T-helper 2 cell treated with Interferon-gamma antibody and Interleukin-4, amounts not matched to agents 5 μg/mL and 100 μg/mL, for 36 hours (primary cell): ENCODE measurements around the gene SPACA9.
A peak's percentile ranks its signal among the peaks of the same experiment; 100 is the strongest.

Experiments used
- DNase-seq: peaks from one replicate; pipeline ENCODE4 v3.0.0; 2021; ENCODE audit warnings: low spot score
- H3K27ac Mint-ChIP-seq: one replicate; pipeline ENCODE4 v1.8.0; 2021; ENCODE audit warnings: mild to moderate bottlenecking, mixed read lengths
- H3K27me3 Mint-ChIP-seq: one replicate; pipeline ENCODE4 v1.8.0; 2021; ENCODE audit warnings: low read depth, mixed read lengths
- H3K36me3 Mint-ChIP-seq: one replicate; pipeline ENCODE4 v1.8.0; 2021; ENCODE audit warnings: low read depth, mixed read lengths
- H3K4me1 Mint-ChIP-seq: one replicate; pipeline ENCODE4 v1.8.0; 2021; ENCODE audit warnings: low read depth, mixed read lengths
- H3K4me3 Mint-ChIP-seq: one replicate; pipeline ENCODE4 v1.8.0; 2022; ENCODE audit warnings: mild to moderate bottlenecking, moderate library complexity, mixed read lengths
- H3K9me3 Mint-ChIP-seq: one replicate; pipeline ENCODE4 v1.8.0; 2021; ENCODE audit warnings: mixed read lengths

The SPACA9 gene

DNA sequence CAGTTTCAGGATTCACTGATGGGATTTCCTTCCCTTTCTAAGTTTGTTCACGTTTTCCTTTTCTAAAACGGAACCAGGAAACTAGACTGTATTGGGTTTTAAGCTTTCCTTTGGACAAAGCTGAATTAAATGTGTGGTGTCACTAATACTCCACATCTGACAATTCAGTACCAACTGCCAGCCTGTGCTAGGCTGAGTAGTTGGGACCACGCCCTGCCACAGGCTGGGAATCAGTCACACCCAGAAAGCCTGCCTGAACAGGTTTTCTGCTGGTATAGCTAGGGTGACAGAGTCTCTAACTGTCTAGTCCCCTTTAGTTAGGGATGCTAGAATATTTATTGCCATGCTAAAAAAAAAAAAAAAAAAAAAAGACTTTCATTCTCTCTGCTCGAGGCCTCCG lies 15.6 kb downstream of the SPACA9 start:
- peaks cover 21% of the 10 kb centered on the region for H3K36me3 Mint-ChIP-seq
- H3K4me1 Mint-ChIP-seq: peaks cover 3% of the 10 kb centered on the region
- H3K27me3 Mint-ChIP-seq: no peaks in the 10 kb centered on the region
- no peaks in the 10 kb centered on the region for H3K9me3 Mint-ChIP-seq
- H3K27ac Mint-ChIP-seq: peak overlapping the region; percentile 75
- H3K4me3 Mint-ChIP-seq: no peak overlapping the region
- no peak for DNase-seq

DNA sequence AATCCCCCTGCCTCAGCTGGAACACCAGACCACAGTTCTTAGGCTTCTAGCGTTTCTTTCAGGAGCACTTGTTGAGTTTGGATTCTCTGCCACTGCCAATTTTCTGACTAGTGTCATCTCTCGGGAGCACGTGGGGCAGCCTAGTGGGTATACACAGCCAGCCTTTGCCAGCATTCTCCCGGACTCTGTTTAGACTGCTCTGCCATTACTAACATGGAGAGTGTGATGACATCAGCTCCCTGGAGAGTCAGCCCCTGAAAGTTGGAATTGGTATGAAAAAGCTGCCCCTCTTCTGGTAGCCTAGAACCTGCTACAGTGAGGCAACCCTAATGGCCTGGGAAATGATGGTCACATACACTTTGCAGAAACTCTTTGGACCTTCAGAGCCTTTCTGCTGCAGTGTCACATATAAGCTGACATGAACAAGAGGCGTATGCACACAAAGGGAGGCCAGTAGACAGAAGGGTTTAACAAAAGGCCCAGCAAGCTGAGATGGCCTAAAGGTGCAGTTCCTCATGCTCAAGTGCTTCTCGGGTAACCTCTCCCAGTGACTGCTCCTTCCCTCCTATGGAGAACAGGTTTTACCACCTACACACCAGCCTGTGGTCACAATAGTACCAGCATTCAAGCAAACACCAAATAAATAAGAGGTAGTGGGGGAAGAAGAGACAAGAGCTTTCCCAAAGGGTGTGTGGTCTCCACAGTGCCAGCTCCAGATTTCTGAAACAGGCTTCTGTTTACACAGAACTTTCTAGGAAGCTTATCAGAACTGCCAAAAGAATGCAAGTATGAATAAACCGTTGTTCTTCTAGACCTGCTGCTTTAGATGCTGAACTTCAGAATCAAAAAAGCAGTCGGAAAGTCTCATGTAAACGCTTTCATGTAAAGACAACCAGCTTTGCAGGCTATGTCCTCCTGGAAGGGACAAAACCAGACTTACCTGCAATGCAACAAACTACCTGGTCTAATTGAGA lies 16.5 kb downstream of the SPACA9 start:
- no peaks in the 10 kb centered on the region for H3K27me3 Mint-ChIP-seq
- H3K9me3 Mint-ChIP-seq: no peaks in the 10 kb centered on the region
- H3K27ac Mint-ChIP-seq: no peak overlapping the region

DNA sequence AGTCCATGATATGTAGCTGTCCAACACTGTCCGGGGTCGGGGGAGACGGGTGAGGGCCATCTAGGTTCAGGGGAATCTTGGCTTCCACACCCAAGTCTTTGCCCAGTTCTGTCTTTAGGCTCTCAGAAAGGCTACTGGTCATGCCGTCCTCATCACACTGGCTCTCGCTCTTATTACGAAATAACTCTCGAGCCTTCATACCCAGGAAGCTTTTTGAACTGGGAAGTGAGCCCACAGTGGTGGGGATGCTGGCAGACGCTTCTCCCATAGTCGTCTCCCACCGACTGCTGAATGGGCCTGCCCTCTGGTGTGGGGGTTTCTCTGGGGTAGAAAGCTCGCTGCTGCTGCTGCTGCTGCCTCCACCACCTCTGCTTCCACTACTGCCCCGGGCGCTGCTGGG lies 17.6 kb downstream of the SPACA9 start:
- Mint-ChIP-seq H3K36me3 (peaks cover 28% of the 10 kb centered on the region), H3K27ac (no peak overlapping the region)

More for the DNA sequence above, 16.5 kb downstream of the SPACA9 start:
- no peak for DNase-seq
- H3K4me1 Mint-ChIP-seq: peaks cover 3% of the 10 kb centered on the region
- peaks cover 22% of the 10 kb centered on the region for H3K36me3 Mint-ChIP-seq
- no peak overlapping the region for H3K4me3 Mint-ChIP-seq

DNA sequence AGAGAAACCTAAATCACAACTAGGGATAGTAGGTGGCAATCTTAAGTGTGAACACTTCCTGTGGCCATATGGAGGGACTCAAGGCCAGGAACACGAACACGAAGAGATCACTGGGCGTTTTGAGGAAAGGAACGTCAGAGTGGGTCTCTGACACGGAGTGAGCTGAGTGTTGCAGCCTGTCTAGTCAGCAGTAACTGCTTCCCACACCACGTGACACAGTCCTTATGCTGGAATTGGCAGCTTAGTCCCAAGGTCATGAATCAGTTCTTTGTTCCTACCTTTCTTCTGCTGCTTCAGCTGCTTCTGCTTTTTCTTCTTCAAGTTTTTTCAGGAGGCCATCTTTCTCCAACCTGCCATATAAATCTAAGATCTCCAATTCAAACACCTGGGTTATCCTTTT lies 18.2 kb downstream of the SPACA9 start:
- Mint-ChIP-seq H3K9me3 (no peaks in the 10 kb centered on the region), H3K27me3 (no peaks in the 10 kb centered on the region), H3K4me3 (no peak overlapping the region), H3K36me3 (peaks cover 28% of the 10 kb centered on the region), H3K4me1 (peaks cover 3% of the 10 kb centered on the region), H3K27ac (no peak overlapping the region)
- DNase-seq: no peak

More for the DNA sequence above, 17.6 kb downstream of the SPACA9 start:
- Mint-ChIP-seq H3K9me3 (no peaks in the 10 kb centered on the region), H3K4me1 (peaks cover 3% of the 10 kb centered on the region), H3K27me3 (no peaks in the 10 kb centered on the region), H3K4me3 (no peak overlapping the region)
- no peak for DNase-seq

DNA sequence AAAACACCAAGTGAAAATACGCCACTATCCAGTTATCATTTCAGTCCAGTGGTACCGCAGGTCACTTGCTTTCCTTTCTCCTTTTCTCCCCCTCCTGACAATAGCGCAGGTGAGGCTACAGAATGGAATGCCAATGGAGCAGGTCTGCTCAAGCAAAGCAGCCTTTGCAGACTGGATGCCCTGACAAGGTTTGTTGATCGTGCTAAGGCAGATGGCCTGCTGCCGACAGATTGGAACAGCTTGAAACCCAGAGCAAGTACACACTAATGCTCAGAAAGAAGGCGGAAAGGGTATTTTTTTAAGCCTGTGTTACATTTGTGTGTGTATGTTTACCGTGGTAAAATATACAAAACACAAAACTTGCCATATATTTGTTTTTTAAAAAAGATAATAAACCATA lies 19.4 kb downstream of the SPACA9 start:
- Mint-ChIP-seq H3K4me3 (no peak overlapping the region), H3K36me3 (peaks cover 32% of the 10 kb centered on the region), H3K27me3 (no peaks in the 10 kb centered on the region), H3K27ac (peak overlapping the region; percentile 22), H3K4me1 (peaks cover 6% of the 10 kb centered on the region), H3K9me3 (no peaks in the 10 kb centered on the region)
- DNase-seq: no peak

DNA sequence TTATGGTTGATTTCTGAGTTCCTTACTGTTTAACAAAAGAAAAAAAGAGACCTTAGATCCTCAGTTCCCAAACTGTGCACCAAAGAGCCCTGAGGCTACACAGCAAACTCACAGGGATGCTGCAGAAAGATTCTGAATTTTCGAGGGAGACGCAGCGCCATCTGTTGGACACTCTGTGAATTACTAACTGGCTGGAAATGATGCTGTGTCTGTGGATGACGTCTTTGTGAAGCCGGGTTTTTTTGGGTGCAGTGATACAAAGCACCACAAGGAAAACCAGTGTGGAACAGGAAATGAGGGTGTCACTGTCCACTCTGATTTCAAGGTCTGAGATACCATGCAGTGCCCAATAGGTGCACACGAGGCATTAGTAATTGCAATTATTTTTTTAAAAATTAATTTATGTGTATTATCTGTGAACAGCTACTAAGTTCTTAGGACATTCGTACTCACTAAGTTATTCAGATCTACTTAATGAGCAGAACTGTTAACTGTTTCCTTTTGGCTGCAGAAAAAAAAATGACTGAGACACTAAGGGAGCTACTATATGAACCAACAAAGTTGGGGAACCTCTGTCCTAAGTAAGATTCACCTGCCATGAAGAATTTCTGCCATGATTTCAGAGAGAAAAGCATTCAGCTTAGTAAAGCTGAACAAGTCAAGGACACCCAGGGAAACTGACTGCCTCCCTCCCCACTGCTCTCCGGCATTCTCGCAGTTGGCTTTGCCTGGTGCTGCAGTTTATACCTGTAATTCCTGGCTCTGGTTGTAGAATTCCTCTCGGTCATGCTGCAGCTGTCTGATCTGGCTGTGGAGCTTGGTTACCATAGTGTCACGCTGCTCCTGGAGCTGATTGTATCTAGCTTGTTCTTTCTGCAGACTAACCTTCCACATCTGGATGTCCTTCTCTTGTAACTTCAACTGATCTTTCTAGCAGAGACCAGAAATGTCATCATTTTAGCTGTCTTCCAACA lies 23.4 kb downstream of the SPACA9 start:
- H3K4me3 Mint-ChIP-seq: no peak overlapping the region
- H3K36me3 Mint-ChIP-seq: peaks cover 25% of the 10 kb centered on the region
- peak; percentile 69 for DNase-seq
- no peaks in the 10 kb centered on the region for H3K9me3 Mint-ChIP-seq
- H3K4me1 Mint-ChIP-seq: peaks cover 3% of the 10 kb centered on the region
- no peaks in the 10 kb centered on the region for H3K27me3 Mint-ChIP-seq
- H3K27ac Mint-ChIP-seq: peak overlapping the region; percentile 4

DNA sequence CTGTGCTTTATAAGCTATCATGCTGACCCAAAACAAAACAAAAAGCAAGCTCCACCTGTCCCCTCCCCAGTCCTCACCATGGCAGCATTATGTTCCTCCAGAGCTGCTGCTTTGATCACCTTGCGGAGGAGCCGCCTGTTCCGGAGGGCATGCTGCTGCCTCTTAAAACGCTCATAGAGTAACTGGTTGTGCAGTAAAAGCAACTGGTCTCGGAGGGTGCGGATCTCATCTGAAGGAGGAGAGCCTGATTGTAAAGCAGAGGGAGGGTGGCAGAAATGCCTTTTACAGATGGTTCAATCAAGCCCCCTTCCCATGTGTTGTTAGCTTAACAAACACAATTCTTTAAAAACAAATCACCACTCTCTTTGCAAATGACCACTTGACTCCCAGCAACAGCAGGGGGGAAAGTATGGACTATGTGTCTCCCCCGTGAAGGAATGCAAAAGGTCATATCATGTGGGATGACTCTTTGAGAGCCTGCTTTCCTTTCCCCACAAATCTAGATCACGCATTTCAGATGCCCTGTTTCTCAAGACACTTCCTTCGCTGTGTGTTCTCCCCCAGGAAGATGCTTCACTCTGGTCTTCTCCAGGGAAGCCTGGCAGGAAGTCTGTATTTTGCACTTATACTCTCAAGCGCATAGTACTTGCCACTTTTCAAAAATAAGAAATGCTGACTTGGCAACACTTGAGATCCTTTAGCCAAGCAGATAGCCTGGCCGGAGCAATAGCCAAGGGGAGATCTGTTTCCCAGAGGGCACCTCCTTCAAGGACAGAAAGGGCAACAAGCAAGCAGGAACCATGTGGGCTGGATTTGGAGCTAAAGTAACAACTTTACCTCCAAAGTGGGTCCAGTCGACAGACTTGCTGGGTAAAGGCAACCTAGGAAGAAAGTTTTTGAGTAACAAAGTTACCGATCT lies 25.1 kb downstream of the SPACA9 start:
- DNase-seq: no peak
- no peaks in the 10 kb centered on the region for H3K27me3 Mint-ChIP-seq
- no peak overlapping the region for H3K4me3 Mint-ChIP-seq
- H3K4me1 Mint-ChIP-seq: peaks cover 5% of the 10 kb centered on the region
- H3K27ac Mint-ChIP-seq: no peak overlapping the region
- no peaks in the 10 kb centered on the region for H3K9me3 Mint-ChIP-seq
- H3K36me3 Mint-ChIP-seq: peaks cover 19% of the 10 kb centered on the region

DNA sequence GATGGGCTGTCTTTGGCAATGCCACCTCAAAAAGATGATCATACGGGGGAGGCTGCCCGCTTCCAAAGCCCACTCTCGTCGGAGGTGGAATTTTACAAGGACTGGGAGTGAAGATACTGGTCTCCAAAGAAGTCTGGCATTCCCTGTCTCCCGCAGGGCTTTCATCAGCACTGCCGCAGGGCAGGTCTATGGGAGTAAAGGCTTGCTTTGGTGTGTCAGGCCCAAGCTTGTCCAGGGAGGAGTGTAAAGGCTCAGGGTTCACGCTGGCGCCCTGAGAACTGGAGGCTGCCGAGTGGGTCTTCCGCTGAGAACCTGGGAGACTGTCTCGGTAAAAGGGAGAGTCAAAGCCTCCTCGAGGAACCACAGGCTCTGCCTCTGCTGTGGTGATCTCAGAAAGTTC lies 27.0 kb downstream of the SPACA9 start:
- no peak for DNase-seq
- Mint-ChIP-seq H3K27me3 (no peaks in the 10 kb centered on the region), H3K4me3 (no peak overlapping the region), H3K9me3 (no peaks in the 10 kb centered on the region), H3K4me1 (peaks cover 5% of the 10 kb centered on the region), H3K27ac (no peak overlapping the region), H3K36me3 (peaks cover 19% of the 10 kb centered on the region)

DNA sequence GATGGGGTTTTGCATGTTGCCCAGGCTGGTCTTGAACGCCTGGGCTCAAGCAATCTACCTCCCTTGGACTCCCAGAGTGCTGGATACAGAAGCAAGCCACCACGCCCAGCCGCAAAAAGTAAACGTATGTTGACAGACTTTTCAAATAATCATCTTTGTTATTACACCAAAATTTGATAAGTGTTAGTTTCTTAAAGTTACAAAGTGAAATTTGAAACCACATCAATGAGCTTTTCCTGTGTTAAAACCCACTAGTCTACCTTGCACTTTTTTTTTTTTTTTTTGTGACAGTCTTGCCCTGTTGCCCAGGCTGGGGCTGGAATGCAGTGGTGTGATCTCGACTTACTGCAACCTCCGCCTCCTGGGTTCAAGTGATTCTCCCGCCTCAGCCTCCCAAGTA lies 29.9 kb downstream of the SPACA9 start:
- DNase-seq: no peak
- Mint-ChIP-seq H3K9me3 (no peaks in the 10 kb centered on the region), H3K36me3 (peaks cover 24% of the 10 kb centered on the region), H3K27ac (no peak overlapping the region), H3K4me1 (peaks cover 1% of the 10 kb centered on the region), H3K27me3 (no peaks in the 10 kb centered on the region), H3K4me3 (no peak overlapping the region)

DNA sequence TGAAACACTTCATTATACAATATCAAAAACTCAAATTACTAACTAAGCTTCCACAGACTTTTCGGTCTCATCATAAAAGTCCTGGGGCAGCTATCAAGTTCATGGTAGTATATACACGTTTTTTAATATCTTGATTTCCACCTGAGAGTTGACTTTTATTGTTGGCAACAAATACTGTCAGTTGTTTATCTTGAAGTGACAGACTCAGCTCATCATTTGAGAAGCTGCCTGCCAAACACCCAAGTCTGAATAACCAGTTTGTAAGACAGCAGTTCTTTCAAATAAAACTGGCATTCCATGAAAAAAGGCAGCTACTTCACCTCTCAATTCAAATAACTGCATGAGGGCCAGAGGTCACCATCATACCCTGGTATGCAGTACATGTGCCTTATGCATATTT lies 30.6 kb downstream of the SPACA9 start:
- Mint-ChIP-seq H3K4me3 (no peak overlapping the region), H3K27me3 (no peaks in the 10 kb centered on the region), H3K4me1 (peaks cover 1% of the 10 kb centered on the region), H3K36me3 (peaks cover 24% of the 10 kb centered on the region), H3K9me3 (no peaks in the 10 kb centered on the region), H3K27ac (no peak overlapping the region)
- no peak for DNase-seq

DNA sequence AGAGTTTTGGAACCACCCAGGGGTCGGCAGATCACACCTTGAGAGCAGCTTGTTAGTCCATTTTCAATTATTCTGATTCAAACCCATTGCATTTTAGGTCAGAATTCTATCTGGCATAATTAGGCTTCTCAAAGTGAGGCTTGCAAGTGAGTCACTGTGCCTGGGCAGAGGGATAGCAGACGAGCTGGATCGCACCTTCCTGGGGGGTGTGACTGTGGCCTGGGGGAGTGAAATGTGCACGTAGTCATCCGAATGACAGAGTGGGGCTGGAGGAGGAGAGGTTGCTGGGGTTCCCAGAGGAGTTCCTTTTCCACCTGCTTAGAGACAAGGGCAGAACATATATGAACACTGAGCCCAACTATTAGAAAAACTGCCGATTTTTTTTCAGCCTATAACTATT lies 31.7 kb downstream of the SPACA9 start:
- DNase-seq: no peak
- Mint-ChIP-seq H3K27me3 (no peaks in the 10 kb centered on the region), H3K27ac (no peak overlapping the region), H3K4me3 (no peak overlapping the region), H3K9me3 (no peaks in the 10 kb centered on the region), H3K4me1 (peaks cover 1% of the 10 kb centered on the region), H3K36me3 (peaks cover 19% of the 10 kb centered on the region)

DNA sequence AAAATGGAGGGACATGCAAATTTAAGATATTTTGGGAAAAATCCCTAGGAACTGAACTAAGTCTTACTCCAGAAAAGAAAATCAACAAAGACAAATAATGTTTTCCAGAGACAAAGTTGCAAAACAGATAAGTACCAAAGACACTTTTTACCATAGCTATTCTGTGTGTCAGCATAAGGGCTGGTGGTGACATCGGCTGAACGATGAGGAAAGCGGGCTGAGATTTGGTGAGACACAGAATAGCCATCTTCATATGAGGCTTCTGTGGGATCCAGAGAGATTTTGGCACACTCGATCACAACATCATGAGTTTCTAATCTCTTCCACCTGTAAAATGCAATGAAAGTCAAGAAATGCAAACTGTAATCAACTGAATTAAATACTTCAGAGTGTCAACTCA lies 33.4 kb downstream of the SPACA9 start:
- H3K4me1 Mint-ChIP-seq: peaks cover 1% of the 10 kb centered on the region
- H3K36me3 Mint-ChIP-seq: peaks cover 26% of the 10 kb centered on the region
- H3K9me3 Mint-ChIP-seq: no peaks in the 10 kb centered on the region
- DNase-seq: no peak
- H3K27me3 Mint-ChIP-seq: no peaks in the 10 kb centered on the region
- H3K27ac Mint-ChIP-seq: no peak overlapping the region
- H3K4me3 Mint-ChIP-seq: no peak overlapping the region

DNA sequence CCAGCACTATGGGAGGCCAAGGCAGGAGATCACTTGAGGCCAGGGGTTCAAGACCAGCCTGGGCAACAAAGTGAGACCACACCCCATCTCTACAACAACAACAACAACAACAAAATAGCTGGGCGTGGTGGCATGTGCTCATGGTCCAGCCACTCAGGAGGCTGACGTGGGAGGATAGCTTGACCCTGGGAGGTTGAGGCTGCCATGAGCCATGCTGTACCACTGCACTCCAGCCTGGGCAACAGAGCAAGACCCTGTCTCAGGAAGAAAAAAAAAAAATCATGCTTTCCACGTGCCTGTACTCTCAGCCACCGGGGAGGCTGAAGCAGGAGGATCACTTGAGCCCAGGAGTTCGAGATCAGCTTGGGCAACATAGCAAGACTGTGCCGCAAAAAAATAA lies 36.2 kb downstream of the SPACA9 start:
- Mint-ChIP-seq H3K4me3 (no peak overlapping the region), H3K27me3 (no peaks in the 10 kb centered on the region), H3K9me3 (no peaks in the 10 kb centered on the region), H3K36me3 (peaks cover 32% of the 10 kb centered on the region), H3K4me1 (no peaks in the 10 kb centered on the region), H3K27ac (no peak overlapping the region)
- no peak for DNase-seq
